HG02870 (cell line): Measurements from ENCODE around the gene ERG.

ENCODE experiments used
- ATAC-seq: cut with Tn5 transposase; IDR thresholded peaks from one replicate; pipeline ENCODE4 v1.9.1; 2021; ENCODE audit warnings: mild to moderate bottlenecking, moderate library complexity; ENCODE audit not compliant: unreplicated experiment

Gene ERG

GRCh38 chr21:38474796-38475195 is 23.5 kb downstream of the ERG start:
- no peak for ATAC-seq

GRCh38 chr21:38474124-38474523 is 24.2 kb downstream of the ERG start:
- no peak for ATAC-seq

GRCh38 chr21:38472412-38473108 is 25.7 kb downstream of the ERG start:
- no peak for ATAC-seq

GRCh38 chr21:38471766-38472165 is 26.5 kb downstream of the ERG start:
- ATAC-seq = no peak

GRCh38 chr21:38470755-38471154 is 27.5 kb downstream of the ERG start:
- ATAC-seq = no peak

GRCh38 chr21:38469642-38470041 is 28.6 kb downstream of the ERG start:
- no peak for ATAC-seq

- ATAC-seq = no peak
Observed at GRCh38 chr21:38468989-38469388, 29.3 kb downstream of the ERG start.

GRCh38 chr21:38467911-38468310 is 30.4 kb downstream of the ERG start:
- no peak for ATAC-seq

- no peak for ATAC-seq
Observed at GRCh38 chr21:38467374-38467773, 30.9 kb downstream of the ERG start.

GRCh38 chr21:38460171-38460742 is 38.0 kb downstream of the ERG start:
- ATAC-seq = no peak

- no peak for ATAC-seq
Observed at GRCh38 chr21:38459490-38459889, 38.8 kb downstream of the ERG start.

GRCh38 chr21:38455403-38455802 is 42.9 kb downstream of the ERG start:
- ATAC-seq = no peak

GRCh38 chr21:38454702-38455101 is 43.6 kb downstream of the ERG start:
- ATAC-seq = no peak

GRCh38 chr21:38454161-38454560 is 44.1 kb downstream of the ERG start:
- no peak for ATAC-seq

GRCh38 chr21:38448671-38449385 is 49.4 kb downstream of the ERG start:
- no peak for ATAC-seq

- no peak for ATAC-seq
Observed at GRCh38 chr21:38447611-38448010, 50.7 kb downstream of the ERG start.

GRCh38 chr21:38444691-38445090 is 53.6 kb downstream of the ERG start:
- ATAC-seq = no peak

- no peak for ATAC-seq
Observed at GRCh38 chr21:38443110-38443509, 55.2 kb downstream of the ERG start.

- no peak for ATAC-seq
Observed at GRCh38 chr21:38441153-38441552, 57.1 kb downstream of the ERG start.

- no peak for ATAC-seq
Observed at GRCh38 chr21:38440746-38441145, 57.5 kb downstream of the ERG start.

GRCh38 chr21:38439957-38440356 is 58.3 kb downstream of the ERG start:
- ATAC-seq = no peak

- ATAC-seq = no peak
Observed at GRCh38 chr21:38439426-38439825, 58.9 kb downstream of the ERG start.
